Muscle of back (tissue), 11 donors: ENCODE results near the gene PJVK. TPM values are rescaled to one million over a fixed set of nuclear protein-coding genes. Genes with fewer than 3 reads are reported as not detected.
"Not testable (repeated sequence)": the region's sequence is repeated elsewhere in the genome, so short reads cannot be mapped to it uniquely, and the experiment has no call there.

ENCODE experiments used
- DNase-seq, 3 donors: peaks; one replicate each; pipeline versions ENCODE4 v3.0.0 to v3.0.0-alpha.2; 2013
- polyA plus RNA-seq, 10 donors: library from polyadenylated mRNA; unstranded; fragments of 120-200 nt; gene quantifications; one replicate each; pipeline ENCODE4 v1.2.1, GENCODE V29; 2013; ENCODE audit not compliant: insufficient read length in 10 of 10

Gene PJVK
- polyA plus RNA-seq, 10 donors: 2.0 to 11.5 (median 4.1) TPM

DNA sequence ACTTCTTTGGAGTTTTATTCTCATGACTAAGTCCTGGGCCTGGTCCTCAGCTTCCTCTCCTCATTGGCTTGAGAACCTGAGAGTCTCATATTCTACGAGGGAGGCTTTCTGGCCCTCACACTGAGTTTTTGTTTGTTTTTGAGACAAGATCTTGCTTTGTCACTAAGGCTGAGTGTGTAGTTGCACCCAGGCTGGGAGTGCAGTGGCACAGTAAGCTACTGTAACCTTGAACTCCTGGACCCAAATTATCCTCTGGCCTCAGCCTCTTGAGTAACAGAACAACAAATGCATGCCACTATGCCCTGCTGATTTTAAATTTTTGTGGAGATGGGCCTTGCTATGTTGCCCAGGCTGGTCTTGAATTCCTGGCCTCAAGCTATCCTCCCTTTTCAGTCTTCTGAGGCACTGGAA lies 22.8 kb upstream of the PJVK start:
- DNase-seq: no peak

DNA sequence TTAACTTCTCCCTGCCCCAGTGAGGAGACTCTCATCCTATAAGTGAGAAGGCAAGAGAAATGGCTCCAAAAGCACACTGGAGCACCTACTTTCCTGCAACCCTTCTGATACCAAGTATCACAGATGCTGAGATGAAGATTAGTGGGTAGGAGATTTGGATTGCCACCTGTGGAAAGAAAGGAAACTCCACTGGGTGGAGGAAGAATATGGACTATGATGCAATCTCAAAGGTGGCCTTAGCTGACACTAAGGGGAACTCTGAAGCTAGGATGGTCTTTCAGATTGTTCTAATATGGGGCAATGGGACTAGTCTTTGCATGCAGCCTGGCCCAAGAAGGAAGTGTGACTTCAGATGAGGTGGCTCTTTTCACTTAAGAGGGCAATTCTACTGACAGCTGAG lies 21.8 kb upstream of the PJVK start:
- DNase-seq: no peak

DNA sequence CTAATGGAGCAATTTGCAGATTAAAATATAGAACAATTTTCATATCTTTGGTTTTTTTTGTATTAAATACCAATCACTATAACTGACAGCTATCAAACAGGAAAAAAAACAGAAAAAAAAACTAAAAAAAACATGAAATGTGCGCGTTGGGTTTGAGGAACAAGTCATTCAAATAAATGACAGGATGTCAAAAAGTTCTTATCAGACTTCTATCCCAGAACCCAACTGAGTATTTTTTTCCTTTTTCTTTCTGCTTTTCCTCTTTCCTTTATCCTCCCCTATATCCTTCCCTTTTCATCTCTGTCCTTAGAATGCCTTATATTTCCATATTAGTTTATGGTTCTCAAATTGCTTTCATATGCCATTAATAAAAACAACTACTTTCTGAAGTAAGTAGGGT lies 14.5 kb upstream of the PJVK start:
- DNase-seq: no peak

DNA sequence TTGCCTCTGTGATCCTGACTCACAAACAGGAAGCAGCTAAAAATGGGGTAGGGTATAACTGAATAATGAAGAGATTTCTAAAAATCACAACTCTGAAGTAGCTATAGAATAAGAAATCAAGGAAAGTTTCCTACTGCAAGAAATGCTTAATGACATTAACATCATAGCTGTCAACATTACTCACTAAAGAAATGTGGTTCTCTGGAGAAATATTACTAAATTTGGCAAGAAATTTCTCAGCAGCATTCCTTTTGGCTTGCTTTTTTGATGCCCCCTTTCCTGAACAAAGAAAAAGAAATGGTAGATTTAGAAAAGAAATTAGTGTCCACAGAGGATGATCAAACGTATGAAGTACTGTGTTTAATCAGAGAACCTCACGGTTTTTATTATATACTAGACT lies 9.8 kb upstream of the PJVK start:
- peak in 1 of 3 donors; percentile 12 for DNase-seq

DNA sequence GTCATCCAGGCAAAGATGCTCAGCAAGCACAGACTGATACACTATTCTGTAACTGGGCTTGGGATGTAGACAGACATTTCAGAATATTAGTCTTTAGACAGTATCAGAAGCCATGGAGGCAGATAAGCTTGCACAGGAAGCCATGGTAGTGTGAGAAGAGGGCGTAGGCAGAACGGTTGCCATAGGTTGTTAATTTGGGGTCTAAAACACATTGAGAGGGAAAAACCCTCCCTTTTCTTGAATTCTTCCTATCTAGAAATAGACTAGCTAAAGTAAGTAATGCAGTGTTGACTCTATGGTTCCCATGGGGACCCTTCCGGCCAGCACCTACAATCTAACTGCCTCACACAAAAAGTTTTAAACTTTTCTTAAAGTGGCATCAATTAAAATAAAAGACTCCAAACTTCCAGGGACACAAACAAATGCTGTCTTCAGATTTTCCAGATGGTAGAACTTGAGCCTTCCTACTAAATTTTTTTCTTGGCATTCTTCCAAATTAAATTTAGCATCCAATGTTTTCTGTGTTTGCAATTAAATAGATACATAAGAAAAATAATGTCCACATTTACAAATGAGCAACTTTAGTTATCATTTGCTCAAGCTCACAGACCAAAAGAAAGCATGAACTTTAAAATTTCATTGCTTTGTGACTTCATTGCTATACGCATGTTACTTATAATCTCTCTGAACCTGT lies 2.1 kb upstream of the PJVK start:
- DNase-seq: peak in 1 of 3 donors; percentile 27

DNA sequence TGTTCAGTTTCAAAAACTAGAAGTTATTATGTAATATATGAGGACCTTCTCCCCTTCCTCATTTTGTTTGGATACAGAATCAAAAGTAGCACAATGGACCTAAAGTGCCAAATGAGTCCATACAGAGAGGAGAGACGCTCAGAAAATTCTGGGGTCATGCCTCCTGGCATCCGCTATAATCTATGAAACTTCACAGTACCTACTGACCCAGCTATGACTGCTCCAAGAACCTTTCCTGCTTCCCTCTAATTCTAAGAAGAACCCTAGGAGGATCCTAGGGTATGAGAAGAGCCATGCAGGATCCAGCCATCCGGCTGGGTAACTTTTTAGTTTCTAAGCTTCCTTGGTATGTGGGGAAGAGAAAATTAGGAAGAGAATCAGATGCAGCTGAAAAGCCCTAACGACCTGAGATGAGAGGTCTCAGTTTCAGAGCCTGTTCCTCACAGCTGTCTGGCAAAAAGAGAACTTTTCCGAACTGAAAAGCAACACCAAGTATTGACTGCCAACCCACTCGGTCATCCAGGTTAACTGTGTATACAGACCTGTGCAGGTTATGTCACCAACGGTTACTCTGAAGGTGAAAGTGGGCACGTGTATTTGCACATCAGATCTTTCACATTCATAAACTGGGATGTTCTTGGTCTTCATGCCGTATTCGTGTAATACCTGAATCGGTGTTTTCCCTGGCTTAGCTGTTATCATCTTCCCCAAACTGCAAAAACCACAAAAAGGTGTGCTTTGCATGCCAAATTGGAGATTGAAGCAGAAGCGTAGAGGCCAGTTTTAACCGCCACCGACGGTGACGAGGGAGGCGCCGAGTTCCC lies 1.3 kb upstream of the PJVK start:
- DNase-seq: peak; percentile 26 to 73 (median 42)

DNA sequence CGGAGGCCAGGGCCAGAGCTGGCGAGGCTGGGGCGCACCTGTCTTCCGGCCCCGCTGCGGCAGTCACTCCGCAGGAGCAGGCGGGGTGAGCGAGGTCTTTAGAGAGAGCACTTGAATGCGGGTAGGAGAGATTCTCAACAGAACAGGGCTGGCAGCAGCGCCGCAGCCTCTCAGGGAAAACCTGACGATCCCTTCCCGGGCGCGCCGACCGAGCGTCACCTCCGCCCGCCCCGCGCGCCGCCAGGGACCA lies 729 bp upstream of the PJVK start:
- DNase-seq: peak in 1 of 3 donors; percentile 80

DNA sequence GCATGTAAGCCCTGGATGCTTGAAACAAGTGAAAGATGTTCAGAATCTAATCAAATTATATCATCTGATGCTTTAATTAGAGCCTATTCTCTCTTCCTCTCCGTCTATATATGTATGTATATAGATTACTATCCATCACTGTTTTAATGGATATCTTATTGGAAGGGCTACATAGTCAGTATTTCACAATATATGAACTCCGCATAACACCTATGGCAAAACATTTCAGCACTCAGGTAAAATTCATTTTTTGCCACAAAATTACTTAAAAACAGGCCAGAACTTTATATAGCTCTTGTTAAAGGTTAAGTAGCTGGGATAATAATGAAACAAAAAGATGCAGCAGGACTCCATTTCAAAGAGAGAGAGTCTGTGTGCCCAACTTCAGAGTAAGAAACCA lies 1.2 kb downstream of the PJVK start:
- no peak for DNase-seq

DNA sequence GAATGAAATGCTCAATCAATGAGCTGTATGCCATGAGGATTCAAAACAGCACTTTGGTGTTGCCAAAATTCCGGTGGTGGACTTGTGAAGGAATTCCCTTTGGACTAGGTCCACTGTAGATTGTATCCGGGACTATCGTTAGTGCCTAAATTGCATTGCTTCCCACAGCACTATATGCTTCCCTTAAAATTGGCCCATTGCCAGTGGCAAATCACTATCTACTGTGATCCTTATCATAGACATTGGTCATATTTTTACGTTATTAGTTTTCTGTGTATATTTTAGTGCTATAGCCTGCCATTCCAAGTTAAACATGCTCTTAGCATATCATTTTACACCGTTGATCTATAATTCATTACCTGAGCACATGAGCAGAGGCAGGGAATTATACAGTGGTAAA lies 1.7 kb downstream of the PJVK start:
- DNase-seq: no peak

DNA sequence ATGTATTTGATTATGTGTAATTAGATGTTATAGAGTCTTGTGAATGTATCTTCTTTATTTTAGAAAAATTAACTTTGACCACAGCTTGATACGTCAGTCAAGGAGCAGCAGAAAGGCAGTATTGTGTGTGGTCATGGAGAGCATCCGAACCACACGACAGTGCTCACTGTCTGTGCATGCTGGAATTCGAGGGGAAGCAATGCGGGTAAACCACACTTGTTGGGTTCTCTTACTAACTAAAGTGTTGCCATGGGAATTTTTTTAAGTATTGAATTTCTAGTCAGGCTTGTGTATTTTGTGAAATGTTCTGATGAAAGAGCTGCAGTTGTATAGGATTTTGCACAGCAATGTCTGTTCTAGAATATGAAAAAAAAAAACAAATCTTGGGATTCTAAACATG lies 4.8 kb downstream of the PJVK start:
- DNase-seq: no peak

DNA sequence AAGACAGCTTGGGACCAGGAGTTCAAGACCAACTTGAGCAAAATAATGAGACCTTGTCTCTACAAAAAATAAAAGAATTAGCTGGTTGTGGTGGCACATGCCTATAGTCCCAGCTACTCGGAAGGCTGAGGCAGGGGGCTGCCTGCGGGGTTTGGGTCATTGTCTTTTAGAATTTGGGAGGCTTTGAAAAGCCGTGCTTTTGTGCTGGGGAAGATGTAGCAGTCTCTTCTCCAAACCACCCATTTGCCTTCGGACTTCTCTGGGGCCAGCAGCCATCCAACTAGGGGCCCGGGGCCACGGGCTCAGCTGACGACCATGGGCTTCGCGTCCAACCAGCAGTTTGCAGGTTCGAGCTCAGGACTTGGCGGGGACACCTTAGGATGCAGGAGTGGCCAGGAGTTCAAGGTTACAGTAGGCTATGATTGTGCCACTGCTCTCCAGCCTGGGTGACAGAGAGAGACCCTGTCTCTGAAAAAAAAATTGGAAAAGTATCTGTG lies 6.3 kb downstream of the PJVK start:
- DNase-seq: no peak

DNA sequence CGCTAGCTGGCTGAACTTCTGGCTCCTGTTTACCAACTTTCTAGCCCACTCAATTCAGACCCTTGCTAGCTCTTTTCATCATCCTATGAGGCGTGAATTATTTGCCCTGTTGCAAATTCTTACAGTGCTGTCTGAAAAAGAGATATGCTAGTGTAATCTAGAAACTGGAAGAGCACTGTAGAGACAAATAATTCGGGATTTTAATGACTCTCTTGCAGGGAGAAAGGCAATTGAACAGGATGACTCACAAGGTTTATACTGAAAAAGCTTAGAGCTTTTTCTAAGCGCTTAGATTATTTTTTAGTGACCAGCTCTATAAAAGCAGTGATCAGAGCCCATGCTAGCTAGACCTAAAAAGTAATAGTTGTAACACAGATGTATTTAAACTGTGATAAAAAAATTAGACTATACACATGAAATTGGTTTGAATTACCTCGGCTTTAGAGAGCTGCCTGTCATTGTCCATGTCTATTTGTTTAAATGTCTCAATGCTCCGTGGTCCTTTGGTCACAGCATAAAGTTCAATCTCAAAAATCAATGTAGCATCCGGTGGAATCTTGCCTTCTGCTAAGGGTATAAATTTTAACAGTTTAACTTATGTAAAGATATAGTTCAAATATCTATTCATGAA lies 18.2 kb downstream of the PJVK start:
- DNase-seq: no peak

DNA sequence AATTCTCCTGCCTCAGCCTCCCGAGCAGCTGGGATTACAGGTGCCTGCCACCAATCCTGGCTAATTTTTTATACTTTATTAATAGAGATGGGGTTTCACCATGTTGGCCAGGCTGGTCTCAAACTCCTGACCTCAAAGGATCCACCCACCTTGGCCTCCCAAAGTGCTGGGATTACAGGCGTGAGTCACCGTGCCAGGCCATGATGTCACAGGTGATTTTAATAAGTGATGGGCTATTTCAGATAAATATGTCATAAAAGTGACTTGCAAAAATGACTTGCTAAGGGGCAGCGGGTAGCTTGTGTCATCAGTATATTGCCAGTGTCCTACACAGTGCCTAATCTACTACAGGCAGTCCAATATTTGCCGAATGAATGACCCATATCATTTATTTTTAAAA lies 20.1 kb downstream of the PJVK start:
- not testable (repeated sequence) for DNase-seq

DNA sequence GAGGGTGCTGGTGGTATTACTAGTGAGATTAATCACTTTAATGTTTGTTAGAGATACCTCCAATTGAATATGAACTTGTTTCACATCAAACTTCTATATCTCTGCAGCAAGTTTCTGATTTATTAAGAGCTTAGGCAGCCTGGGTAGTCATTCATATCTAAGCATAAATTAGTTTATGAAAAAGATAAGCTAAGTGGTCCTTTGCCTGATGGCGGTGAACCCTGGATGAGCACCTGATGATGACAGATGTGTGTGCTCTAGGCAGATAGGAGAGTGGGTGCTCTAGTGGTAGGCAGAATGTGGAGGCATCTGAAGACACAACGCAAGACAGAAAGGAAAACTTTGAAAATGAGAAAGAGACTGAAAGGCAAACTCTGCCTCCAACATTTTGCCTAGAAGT lies 22.2 kb downstream of the PJVK start:
- no peak for DNase-seq

DNA sequence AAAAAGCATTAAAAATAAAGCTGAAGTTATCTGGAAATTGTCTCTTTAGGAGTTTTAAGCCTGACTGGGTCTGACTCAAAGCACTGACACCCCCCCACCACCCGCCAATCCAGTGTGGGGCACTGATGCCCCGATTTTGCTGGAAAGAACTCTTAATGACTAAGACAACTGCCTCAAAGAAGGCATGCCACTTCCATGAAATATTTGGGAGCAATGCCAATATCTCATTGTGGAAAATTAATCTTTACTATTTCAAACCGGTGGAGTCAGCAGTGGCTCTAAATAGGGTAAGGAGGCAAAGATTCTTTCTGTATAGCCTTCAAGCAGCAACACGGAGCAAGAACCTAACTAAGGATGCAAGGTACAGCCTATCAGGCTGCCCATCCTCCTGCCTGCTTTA lies 22.8 kb downstream of the PJVK start:
- DNase-seq: peak in 2 of 3 donors; percentile 14 to 15

DNA sequence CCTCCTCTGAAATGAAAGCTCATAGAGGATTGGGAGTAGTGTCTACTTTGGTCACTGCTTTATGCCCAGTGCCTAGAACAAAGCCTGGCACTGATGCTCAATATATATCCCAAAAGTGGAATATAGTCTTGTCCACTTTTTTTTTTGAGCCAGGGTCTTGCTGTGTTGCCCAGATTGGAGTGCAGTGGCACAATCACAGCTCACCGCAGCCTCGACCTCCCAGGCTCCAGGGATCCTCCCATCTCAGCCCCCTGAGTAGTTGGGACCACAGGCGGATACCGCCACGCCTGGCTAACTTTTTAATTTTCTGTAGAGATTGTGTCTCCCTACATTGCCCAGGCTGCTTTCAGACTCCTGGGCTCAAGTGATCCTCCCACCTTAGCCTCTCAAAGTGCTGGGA lies 23.4 kb downstream of the PJVK start:
- DNase-seq: no peak

DNA sequence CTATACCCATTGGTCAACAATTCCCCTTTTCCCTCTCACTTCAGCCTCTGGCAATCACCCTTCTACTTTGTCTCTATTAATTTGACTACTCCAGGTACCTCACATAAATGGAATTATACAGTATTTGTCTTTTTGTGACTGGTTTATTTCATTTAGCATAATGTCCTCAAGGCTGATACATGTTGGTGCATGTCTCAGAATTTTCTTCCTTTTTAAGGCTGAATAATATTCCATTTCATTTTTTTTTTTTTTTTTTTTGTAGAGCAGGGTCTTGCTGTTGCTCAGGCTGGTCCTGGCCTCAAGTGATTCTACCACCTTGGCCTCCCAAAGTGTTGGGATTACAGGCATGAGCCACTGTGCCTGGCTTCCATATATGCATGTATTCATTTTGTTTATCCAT lies 25.3 kb downstream of the PJVK start:
- no peak for DNase-seq

DNA sequence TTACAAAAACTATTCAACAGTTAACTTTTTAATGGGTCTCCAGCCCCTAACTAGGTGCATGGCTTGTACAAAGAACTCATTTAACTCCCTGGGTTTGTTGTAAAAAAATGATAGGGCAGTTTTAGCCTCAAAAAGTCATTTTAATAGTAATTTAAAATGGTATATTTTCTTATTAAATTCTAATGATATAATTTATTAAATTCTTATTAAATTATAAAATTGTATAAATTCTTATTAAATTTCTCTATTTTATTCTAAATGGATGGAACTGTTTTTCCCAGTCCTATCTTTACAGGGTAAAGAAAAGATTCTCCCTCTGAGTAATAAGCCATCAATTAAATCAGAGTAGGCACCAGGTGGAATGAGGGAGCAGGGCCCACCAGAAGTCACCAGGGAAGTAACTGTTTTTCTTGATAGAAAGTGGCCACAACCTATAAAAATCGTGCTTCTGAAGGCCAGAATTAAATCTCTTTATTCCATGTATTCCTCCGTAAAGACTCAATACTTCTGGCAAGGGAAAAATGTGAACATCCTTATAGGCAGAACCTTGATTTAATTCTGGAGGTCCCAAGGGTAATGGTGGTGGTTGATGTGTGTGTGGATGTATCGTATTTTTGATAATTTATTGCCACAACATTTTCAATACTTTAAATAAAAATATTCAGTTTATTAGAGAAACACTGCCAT lies 26.4 kb downstream of the PJVK start:
- DNase-seq: peak; percentile 29 to 75 (median 34)

DNA sequence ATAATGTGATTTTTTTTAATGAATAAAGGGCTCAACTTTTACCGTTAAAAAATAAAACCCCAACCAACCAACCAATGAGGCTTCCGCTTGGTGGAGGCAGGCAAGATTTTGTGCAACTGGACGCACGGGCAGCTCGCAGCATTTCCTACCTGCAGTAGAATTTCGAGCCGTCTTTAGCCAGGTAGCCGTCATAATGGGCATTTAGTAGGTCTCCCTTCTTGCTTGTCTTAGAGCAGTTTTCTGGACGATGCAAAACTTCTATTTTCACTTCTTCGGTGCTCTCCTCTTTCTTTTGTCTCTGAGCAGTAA lies 26.9 kb downstream of the PJVK start:
- DNase-seq: peak in 1 of 3 donors; percentile 29

DNA sequence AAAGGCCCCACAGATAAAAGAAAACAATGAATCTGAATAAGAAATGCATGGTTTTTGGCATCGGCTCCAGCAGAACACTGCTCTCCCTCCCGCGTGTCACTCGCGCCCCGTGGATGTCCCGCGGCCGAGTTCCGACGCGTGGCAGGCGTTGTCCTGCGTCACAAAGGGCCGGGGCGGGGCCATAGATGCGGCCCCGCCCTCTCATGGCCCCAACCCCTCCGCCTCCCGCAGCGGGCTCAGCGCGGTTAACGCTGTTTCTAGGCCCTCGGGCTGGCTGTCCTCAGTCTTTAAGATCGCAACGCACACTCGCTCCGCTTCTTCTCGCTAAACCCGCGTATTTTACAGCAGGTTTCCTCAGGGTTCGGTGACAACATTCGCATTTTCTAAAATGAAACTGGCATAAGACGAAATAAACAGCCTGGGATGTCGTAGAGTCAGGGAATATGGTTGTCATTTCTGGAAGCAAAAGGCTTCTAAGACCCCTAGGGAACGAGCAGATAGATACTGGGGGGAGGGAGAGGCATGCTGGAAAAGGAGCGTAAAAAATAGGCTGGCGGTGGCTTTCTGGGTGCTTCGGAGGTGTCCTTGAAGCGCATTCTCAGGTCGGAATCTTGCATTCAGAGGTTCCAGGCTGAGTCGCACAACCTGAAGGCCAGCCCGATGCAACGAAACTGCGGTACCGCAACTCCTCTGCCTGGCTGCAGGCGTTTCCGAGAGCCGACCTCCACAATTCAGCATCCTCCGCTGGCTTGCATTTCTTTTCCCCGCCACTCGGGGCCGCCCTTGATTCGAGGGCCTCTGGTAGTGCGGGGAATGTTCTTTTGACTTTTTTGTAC lies 27.5 kb downstream of the PJVK start, which contains the start of gene FKBP7:
FKBP7 (minus strand) TSS at position 162 of the 836 bp plus-strand sequence; CDS start at position 61, 101 bp downstream.
- peak; percentile 87 to 97 (median 94) for DNase-seq

DNA sequence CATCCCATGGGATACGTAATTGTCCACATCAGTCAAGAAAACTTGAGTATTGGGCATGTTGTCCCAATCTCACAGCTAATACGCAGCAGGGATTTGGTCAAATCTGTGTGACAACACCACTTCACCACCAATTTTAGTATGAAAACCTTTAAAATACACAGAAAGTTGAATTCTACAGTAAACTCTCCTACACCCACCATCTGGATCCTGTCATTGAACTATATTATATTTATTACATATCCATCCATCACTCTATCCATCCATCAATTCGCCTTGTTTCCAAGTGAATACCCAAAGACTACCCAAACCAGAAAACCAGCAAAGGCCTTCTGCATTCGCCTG lies 28.1 kb downstream of the PJVK start:
- DNase-seq: no peak
